Measurements from ENCODE around the gene RRAGD.

GRCh38 chr6:89368999-89369398 is 43.1 kb downstream of the RRAGD start:
- no peak for TF ChIP-seq ELF4 (IDR thresholded peaks at IDR 0.05)
- no peak for TF ChIP-seq ARNT (IDR thresholded peaks at IDR 0.05)
- TF ChIP-seq L3MBTL2 (conservative IDR thresholded peaks at IDR 0.05) = no peak
- TF ChIP-seq HDGF (IDR thresholded peaks at IDR 0.05; ENCODE audit: borderline replicate concordance) = no peak
- TF ChIP-seq SP1 (IDR thresholded peaks at IDR 0.05) = no peak
- TF ChIP-seq NFRKB (IDR thresholded peaks at IDR 0.05) = no peak
- TF ChIP-seq BHLHE40 (IDR thresholded peaks at IDR 0.05; ENCODE audit: borderline replicate concordance) = no peak
- no peak for TF ChIP-seq FOXK2 (IDR thresholded peaks at IDR 0.05)
- TF ChIP-seq FOXM1 (IDR thresholded peaks at IDR 0.05; ENCODE audit: borderline replicate concordance) = no peak
- no peak for TF ChIP-seq TARDBP (IDR thresholded peaks at IDR 0.05)
- no peak for TF ChIP-seq ZNF384 (IDR thresholded peaks at IDR 0.05)
